ENCODE results near the gene NTM.

- no peak for TF ChIP-seq EZH2 (IDR thresholded peaks at IDR 0.05)
- TF ChIP-seq POLR2AphosphoS5 (IDR thresholded peaks at IDR 0.05; ENCODE audit: borderline replicate concordance, low read depth, low read length), result no peak
- no peak for TF ChIP-seq FOXP2 (optimal IDR thresholded peaks at IDR 0.05; ENCODE audit: control extremely low read depth, extremely low read length, insufficient read depth)
These were observed 674.7 kb downstream of the NTM start for GRCh38 chr11:132045107-132045506.
